HepG2 (cell line): ENCODE measurements around the gene NINJ2. TPM values are rescaled to one million over a fixed set of nuclear protein-coding genes. Genes with fewer than 3 reads are reported as not detected.

Experiments used
- CHD4 ChIP-seq: fragments of 200-600 bp; sonication (generic); IDR thresholded peaks from 2 replicates; pipeline ENCODE4 v1.7.0; 2017; ENCODE audit warnings: mild to moderate bottlenecking, low read length, borderline replicate concordance
- ETV5 ChIP-seq: IDR thresholded peaks from 2 replicates; pipeline ENCODE4 v1.6.1; 2018; ENCODE audit warnings: missing biosample characterization, missing genetic modification reagents, inconsistent platforms, borderline replicate concordance
- HNF4A ChIP-seq: sonication (generic); formaldehyde crosslinking; IDR thresholded peaks from 2 replicates; pipeline ENCODE4 v1.4.0; 2020; ENCODE audit warnings: missing genetic modification reagents
- MIXL1 ChIP-seq: IDR thresholded peaks from 2 replicates; pipeline ENCODE4 v1.6.1; 2016
- MYC ChIP-seq: sonication (generic); formaldehyde crosslinking; IDR thresholded peaks from 2 replicates; pipeline ENCODE4 v1.9.0; 2021; ENCODE audit warnings: missing genetic modification reagents, borderline replicate concordance
- PITX1 ChIP-seq: sonication (generic); formaldehyde crosslinking; IDR thresholded peaks from 2 replicates; pipeline ENCODE4 v1.5.1; 2020; ENCODE audit warnings: mild to moderate bottlenecking, missing genetic modification reagents
- RARA ChIP-seq: IDR thresholded peaks from 2 replicates; pipeline ENCODE4 v1.6.1; 2016; ENCODE audit warnings: missing genetic modification reagents, missing compliant biosample characterization
- SALL1 ChIP-seq: sonication (generic); formaldehyde crosslinking; IDR thresholded peaks from 2 replicates; pipeline ENCODE4 v1.8.0; 2022; ENCODE audit warnings: mild to moderate bottlenecking, missing genetic modification reagents
- SOX13 ChIP-seq, 3 experiments: fragments of 450-650 bp in 1 of 3; sonication (generic) in 1 of 3; formaldehyde crosslinking in 1 of 3; IDR thresholded peaks in 2 of 3; conservative IDR thresholded peaks in 1 of 3; 2 replicates each; pipeline versions ENCODE4 v1.5.0 to v1.6.1; 2016 to 2020; ENCODE audit warnings: antibody characterized with exemption in 1 of 3, mild to moderate bottlenecking in 1 of 3, missing compliant biosample characterization in 1 of 3, missing genetic modification reagents in 1 of 3, moderate library complexity in 1 of 3
- TEAD3 ChIP-seq: optimal IDR thresholded peaks from 2 replicates; pipeline ENCODE3; 2016; ENCODE audit warnings: borderline replicate concordance
- ZFP62 ChIP-seq: sonication (generic); formaldehyde crosslinking; IDR thresholded peaks from 2 replicates; pipeline ENCODE4 v1.4.0; 2020; ENCODE audit warnings: missing genetic modification reagents
- ZMYM3 ChIP-seq: sonication (generic); formaldehyde crosslinking; IDR thresholded peaks from 2 replicates; pipeline ENCODE4 v1.5.1; 2020; ENCODE audit warnings: mild to moderate bottlenecking, missing genetic modification reagents
- ZNF776 ChIP-seq: sonication (generic); formaldehyde crosslinking; IDR thresholded peaks from 2 replicates; pipeline ENCODE4 v1.4.0; 2020; ENCODE audit warnings: mild to moderate bottlenecking, missing genetic modification reagents
- polyA plus RNA-seq, 8 experiments: library from polyadenylated mRNA; depleted of rRNA in 3 of 8; stranded (reverse) in 7 of 8; unstranded in 1 of 8; fragments of >200 nt; fragmentation: Illumina TruSeq in 4 of 8; extraction: Trizol in 4 of 8; gene quantifications; 2 replicates each; pipeline versions ENCODE4 v1.2.1 to v1.2.3, GENCODE V29; 2011 to 2016; ENCODE audit warnings: low read depth in 4 of 8, missing spikeins in 1 of 8, mixed read lengths in 1 of 8; ENCODE audit not compliant: insufficient read depth in 1 of 8
- total RNA-seq, 5 experiments: library from RNA; depleted of rRNA; stranded (reverse); fragments of >200 nt; fragmentation: Illumina TruSeq; extraction: Trizol; gene quantifications; 2 replicates each; pipeline ENCODE4 v1.2.3, GENCODE V29; 2016; ENCODE audit warnings: low read depth in 1 of 5
- TF ChIP-seq, protein P1 (sequence below): sonication (generic); formaldehyde crosslinking; IDR thresholded peaks from 2 replicates; pipeline ENCODE4 v1.8.0; 2022; ENCODE audit warnings: mild to moderate bottlenecking, missing genetic modification reagents, borderline replicate concordance
- TF ChIP-seq, protein P2 (sequence below): sonication (generic); formaldehyde crosslinking; IDR thresholded peaks from 2 replicates; pipeline ENCODE4 v1.5.0; 2020; ENCODE audit warnings: mild to moderate bottlenecking, missing genetic modification reagents
- TF ChIP-seq, protein P3 (sequence below): sonication (generic); formaldehyde crosslinking; conservative IDR thresholded peaks from 2 replicates; pipeline ENCODE4 v1.4.0; 2020; ENCODE audit warnings: mild to moderate bottlenecking, missing genetic modification reagents, moderate library complexity
- TF ChIP-seq, protein P4 (sequence below): sonication (generic); formaldehyde crosslinking; IDR thresholded peaks from 2 replicates; pipeline ENCODE4 v1.5.1; 2020; ENCODE audit warnings: mild to moderate bottlenecking, moderate library complexity, missing genetic modification reagents
- TF ChIP-seq, protein P5 (sequence below): sonication (generic); formaldehyde crosslinking; IDR thresholded peaks from 2 replicates; pipeline ENCODE4 v1.4.0; 2020; ENCODE audit warnings: missing genetic modification reagents

Gene NINJ2
- total and polyA plus RNA-seq, 2 of the 13 experiments (the other 11 are each of a cell fraction or from before 2014, with no cell fraction given): 0.62 to 3.8 TPM

DNA sequence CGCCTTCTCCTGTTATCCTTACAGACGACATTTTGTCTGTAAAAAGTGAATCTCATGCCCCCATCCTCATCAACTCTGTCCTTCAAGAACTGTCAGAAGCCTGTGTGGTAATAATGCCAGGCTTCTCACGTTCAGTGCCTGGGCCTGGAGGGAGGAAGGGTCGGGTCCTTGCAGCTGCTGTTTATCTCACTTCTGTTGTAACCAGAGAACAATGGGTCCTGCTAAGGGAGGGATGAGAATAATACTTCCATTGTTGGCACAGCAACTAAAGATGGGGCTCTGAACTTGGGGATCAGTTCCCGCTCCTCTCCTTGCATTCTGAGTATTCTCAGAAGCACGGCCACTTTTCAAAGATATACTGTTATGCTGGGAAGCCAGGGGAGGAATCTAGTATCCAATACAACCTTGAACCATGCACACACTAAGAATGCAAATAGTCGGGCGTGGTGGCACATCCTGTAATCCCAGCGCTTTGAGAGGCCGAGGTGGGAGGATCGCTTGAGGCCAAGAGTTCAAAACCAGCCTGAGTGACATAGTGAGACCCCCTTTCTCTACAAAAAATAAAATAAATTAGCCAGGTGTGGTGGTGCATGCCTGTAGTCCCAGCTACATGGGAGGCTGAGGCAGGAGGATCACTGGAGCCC, 38.8 kb upstream of the NINJ2 start (continued):
- peak; percentile 72 for TF ChIP-seq TEAD3 (CRISPR knock-in tag)
- TF ChIP-seq, protein P1, sequence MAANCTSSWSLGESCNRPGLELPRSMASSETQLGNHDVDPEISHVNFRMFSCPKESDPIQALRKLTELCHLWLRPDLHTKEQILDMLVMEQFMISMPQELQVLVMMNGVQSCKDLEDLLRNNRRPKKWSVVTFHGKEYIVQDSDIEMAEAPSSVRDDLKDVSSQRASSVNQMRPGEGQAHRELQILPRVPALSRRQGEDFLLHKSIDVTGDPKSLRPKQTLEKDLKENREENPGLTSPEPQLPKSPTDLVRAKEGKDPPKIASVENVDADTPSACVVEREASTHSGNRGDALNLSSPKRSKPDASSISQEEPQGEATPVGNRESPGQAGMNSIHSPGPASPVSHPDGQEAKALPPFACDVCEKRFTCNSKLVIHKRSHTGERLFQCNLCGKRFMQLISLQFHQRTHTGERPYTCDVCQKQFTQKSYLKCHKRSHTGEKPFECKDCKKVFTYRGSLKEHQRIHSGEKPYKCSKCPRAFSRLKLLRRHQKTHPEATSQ (CRISPR knock-in tag): no peak
- peak; percentile 51; the same call in 1 of the 2 replicates for TF ChIP-seq ZMYM3
- TF ChIP-seq, protein P2, sequence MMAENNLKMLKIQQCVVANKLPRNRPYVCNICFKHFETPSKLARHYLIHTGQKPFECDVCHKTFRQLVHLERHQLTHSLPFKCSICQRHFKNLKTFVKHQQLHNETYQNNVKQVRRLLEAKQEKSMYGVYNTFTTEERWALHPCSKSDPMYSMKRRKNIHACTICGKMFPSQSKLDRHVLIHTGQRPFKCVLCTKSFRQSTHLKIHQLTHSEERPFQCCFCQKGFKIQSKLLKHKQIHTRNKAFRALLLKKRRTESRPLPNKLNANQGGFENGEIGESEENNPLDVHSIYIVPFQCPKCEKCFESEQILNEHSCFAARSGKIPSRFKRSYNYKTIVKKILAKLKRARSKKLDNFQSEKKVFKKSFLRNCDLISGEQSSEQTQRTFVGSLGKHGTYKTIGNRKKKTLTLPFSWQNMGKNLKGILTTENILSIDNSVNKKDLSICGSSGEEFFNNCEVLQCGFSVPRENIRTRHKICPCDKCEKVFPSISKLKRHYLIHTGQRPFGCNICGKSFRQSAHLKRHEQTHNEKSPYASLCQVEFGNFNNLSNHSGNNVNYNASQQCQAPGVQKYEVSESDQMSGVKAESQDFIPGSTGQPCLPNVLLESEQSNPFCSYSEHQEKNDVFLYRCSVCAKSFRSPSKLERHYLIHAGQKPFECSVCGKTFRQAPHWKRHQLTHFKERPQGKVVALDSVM (CRISPR knock-in tag): 0 out of 2 replicates have a peak, but pooled peaks have one; percentile 16
- TF ChIP-seq CHD4: peak; percentile 32; the same call in 1 of the 2 replicates
- TF ChIP-seq, protein P3, sequence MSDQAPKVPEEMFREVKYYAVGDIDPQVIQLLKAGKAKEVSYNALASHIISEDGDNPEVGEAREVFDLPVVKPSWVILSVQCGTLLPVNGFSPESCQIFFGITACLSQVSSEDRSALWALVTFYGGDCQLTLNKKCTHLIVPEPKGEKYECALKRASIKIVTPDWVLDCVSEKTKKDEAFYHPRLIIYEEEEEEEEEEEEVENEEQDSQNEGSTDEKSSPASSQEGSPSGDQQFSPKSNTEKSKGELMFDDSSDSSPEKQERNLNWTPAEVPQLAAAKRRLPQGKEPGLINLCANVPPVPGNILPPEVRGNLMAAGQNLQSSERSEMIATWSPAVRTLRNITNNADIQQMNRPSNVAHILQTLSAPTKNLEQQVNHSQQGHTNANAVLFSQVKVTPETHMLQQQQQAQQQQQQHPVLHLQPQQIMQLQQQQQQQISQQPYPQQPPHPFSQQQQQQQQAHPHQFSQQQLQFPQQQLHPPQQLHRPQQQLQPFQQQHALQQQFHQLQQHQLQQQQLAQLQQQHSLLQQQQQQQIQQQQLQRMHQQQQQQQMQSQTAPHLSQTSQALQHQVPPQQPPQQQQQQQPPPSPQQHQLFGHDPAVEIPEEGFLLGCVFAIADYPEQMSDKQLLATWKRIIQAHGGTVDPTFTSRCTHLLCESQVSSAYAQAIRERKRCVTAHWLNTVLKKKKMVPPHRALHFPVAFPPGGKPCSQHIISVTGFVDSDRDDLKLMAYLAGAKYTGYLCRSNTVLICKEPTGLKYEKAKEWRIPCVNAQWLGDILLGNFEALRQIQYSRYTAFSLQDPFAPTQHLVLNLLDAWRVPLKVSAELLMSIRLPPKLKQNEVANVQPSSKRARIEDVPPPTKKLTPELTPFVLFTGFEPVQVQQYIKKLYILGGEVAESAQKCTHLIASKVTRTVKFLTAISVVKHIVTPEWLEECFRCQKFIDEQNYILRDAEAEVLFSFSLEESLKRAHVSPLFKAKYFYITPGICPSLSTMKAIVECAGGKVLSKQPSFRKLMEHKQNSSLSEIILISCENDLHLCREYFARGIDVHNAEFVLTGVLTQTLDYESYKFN (CRISPR knock-in tag): peak; percentile 56
- TF ChIP-seq MYC (CRISPR knock-in tag): no peak
- peak; percentile 51 for TF ChIP-seq RARA (CRISPR knock-in tag)
- TF ChIP-seq, protein P4, sequence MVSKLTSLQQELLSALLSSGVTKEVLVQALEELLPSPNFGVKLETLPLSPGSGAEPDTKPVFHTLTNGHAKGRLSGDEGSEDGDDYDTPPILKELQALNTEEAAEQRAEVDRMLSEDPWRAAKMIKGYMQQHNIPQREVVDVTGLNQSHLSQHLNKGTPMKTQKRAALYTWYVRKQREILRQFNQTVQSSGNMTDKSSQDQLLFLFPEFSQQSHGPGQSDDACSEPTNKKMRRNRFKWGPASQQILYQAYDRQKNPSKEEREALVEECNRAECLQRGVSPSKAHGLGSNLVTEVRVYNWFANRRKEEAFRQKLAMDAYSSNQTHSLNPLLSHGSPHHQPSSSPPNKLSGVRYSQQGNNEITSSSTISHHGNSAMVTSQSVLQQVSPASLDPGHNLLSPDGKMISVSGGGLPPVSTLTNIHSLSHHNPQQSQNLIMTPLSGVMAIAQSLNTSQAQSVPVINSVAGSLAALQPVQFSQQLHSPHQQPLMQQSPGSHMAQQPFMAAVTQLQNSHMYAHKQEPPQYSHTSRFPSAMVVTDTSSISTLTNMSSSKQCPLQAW: peak; percentile 33; the same call in 1 of the 2 replicates
- peak; percentile 19; the same call in 1 of the 2 replicates for TF ChIP-seq ETV5 (CRISPR knock-in tag)
- TF ChIP-seq, protein P5, sequence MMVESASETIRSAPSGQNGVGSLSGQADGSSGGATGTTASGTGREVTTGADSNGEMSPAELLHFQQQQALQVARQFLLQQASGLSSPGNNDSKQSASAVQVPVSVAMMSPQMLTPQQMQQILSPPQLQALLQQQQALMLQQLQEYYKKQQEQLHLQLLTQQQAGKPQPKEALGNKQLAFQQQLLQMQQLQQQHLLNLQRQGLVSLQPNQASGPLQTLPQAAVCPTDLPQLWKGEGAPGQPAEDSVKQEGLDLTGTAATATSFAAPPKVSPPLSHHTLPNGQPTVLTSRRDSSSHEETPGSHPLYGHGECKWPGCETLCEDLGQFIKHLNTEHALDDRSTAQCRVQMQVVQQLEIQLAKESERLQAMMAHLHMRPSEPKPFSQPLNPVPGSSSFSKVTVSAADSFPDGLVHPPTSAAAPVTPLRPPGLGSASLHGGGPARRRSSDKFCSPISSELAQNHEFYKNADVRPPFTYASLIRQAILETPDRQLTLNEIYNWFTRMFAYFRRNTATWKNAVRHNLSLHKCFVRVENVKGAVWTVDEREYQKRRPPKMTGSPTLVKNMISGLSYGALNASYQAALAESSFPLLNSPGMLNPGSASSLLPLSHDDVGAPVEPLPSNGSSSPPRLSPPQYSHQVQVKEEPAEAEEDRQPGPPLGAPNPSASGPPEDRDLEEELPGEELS (CRISPR knock-in tag): 0 out of 2 replicates have a peak, but pooled peaks have one; percentile 11
- peak; percentile 36; the same call in 1 of the 2 replicates for TF ChIP-seq PITX1 (CRISPR knock-in tag)
- TF ChIP-seq ZFP62 (CRISPR knock-in tag): no peak
- peak; percentile 58; the same call in 1 of the 2 replicates for TF ChIP-seq SALL1 (CRISPR knock-in tag)
- no peak for TF ChIP-seq ZNF776 (CRISPR knock-in tag)
- TF ChIP-seq HNF4A (CRISPR knock-in tag): peak; percentile 24; the same call in 1 of the 2 replicates
- TF ChIP-seq MIXL1 (CRISPR knock-in tag): no peak
- peak; percentile 71; the same call in 1 of the 2 replicates for TF ChIP-seq SOX13 (IDR thresholded peaks at IDR 0.05)
- peak in 1 of 2 experiments; percentile 90; a peak in 2 of 4 replicates for TF ChIP-seq SOX13 (CRISPR knock-in tag; conservative IDR thresholded peaks at IDR 0.05 in 1 of 2, IDR thresholded peaks at IDR 0.05 in 1 of 2)
